ENCODE data around the gene ADAMTSL4. TPM values are rescaled to one million over a fixed set of nuclear protein-coding genes. Genes with fewer than 3 reads are reported as not detected.

ADAMTSL4 gene
- total RNA-seq, 1 donor from 2014 or later = 85.3 TPM

- H3K27ac ChIP-seq = peak overlapping the region; percentile 97 to 100
- H3K27me3 ChIP-seq = no peaks in the 10 kb centered on the region
- H3K4me3 ChIP-seq = no peak overlapping the region
- TF ChIP-seq CTCF (IDR thresholded peaks at IDR 0.05) = no peak
- H3K36me3 ChIP-seq = peaks cover 7 to 36% of the 10 kb centered on the region in 2 donors
- DNase-seq (ENCODE audit: low spot score in 2 of 2) = no peak
- intact Hi-C loops (cut with DNase I) = loop anchor here (10.0 kb wide), 3 partner anchors 141 to 421 kb away; partner anchors contain the start of genes ARNT, CERS2 and GOLPH3L
- H3K9me3 ChIP-seq = no peaks in the 10 kb centered on the region
- H3K4me1 ChIP-seq = peaks cover 31 to 54% of the 10 kb centered on the region in 2 donors
Observed at GRCh38 chr1:150553392-150554085, 4.3 kb downstream of the ADAMTSL4 start.

- intact Hi-C loops (cut with DNase I) = loop anchor here (10.0 kb wide), 3 partner anchors 141 to 421 kb away; partner anchors contain the start of genes ARNT, CERS2 and GOLPH3L
- TF ChIP-seq CTCF (IDR thresholded peaks at IDR 0.05) = no peak
- no peaks in the 10 kb centered on the region for H3K27me3 ChIP-seq
- no peaks in the 10 kb centered on the region for H3K9me3 ChIP-seq
- H3K4me1 ChIP-seq = peaks cover 35 to 59% of the 10 kb centered on the region in 2 donors
- no peak for DNase-seq (ENCODE audit: low spot score in 2 of 2)
- peak overlapping the region; percentile 97 to 100 for H3K27ac ChIP-seq
- peaks cover 7 to 36% of the 10 kb centered on the region in 2 donors for H3K36me3 ChIP-seq
- no peak overlapping the region for H3K4me3 ChIP-seq
Observed at GRCh38 chr1:150554086-150554452, 4.9 kb downstream of the ADAMTSL4 start.

- no peaks in the 10 kb centered on the region for H3K27me3 ChIP-seq
- H3K4me1 ChIP-seq = peaks cover 35 to 60% of the 10 kb centered on the region in 2 donors
- intact Hi-C loops (cut with DNase I) = loop anchor here (10.0 kb wide), 3 partner anchors 139 to 419 kb away; partner anchors contain the start of genes ARNT, CERS2 and GOLPH3L
- no peak overlapping the region for H3K27ac ChIP-seq
- no peaks in the 10 kb centered on the region for H3K9me3 ChIP-seq
- no peak overlapping the region for H3K4me3 ChIP-seq
- no peak for TF ChIP-seq CTCF (IDR thresholded peaks at IDR 0.05)
- DNase-seq (ENCODE audit: low spot score in 2 of 2) = no peak
- H3K36me3 ChIP-seq = peaks cover 7 to 36% of the 10 kb centered on the region in 2 donors
Observed at GRCh38 chr1:150555198-150555970, 6.2 kb downstream of the ADAMTSL4 start.

GRCh38 chr1:150555971-150556865 is 7.0 kb downstream of the ADAMTSL4 start:
- intact Hi-C loops (cut with DNase I) = loop anchor here (10.0 kb wide), 3 partner anchors 139 to 419 kb away; partner anchors contain the start of genes ARNT, CERS2 and GOLPH3L
- Histone ChIP-seq H3K9me3 (no peaks in the 10 kb centered on the region), H3K4me3 (no peak overlapping the region), H3K36me3 (peaks cover 7 to 36% of the 10 kb centered on the region in 2 donors), H3K27me3 (no peaks in the 10 kb centered on the region), H3K27ac (no peak overlapping the region), H3K4me1 (peaks cover 37 to 56% of the 10 kb centered on the region in 2 donors)
- TF ChIP-seq CTCF (IDR thresholded peaks at IDR 0.05) = no peak
- no peak for DNase-seq (ENCODE audit: low spot score in 2 of 2)

GRCh38 chr1:150557065-150557600 is 7.9 kb downstream of the ADAMTSL4 start:
- intact Hi-C loops (cut with DNase I) = loop anchor here (10.0 kb wide), 3 partner anchors 138 to 418 kb away; partner anchors contain the start of genes ARNT, CERS2 and GOLPH3L
- no peak for TF ChIP-seq CTCF (IDR thresholded peaks at IDR 0.05)
- Histone ChIP-seq H3K9me3 (no peaks in the 10 kb centered on the region), H3K27ac (no peak overlapping the region), H3K27me3 (no peaks in the 10 kb centered on the region), H3K4me3 (no peak overlapping the region), H3K4me1 (peaks cover 28 to 51% of the 10 kb centered on the region in 2 donors), H3K36me3 (peaks cover 7 to 36% of the 10 kb centered on the region in 2 donors)
- no peak for DNase-seq (ENCODE audit: low spot score in 2 of 2)

Data from ascending aorta (tissue), 2 donors.